Trophoblast cell (in vitro differentiated cells and primary cell): ENCODE measurements around the gene ADARB2.

Source experiments
- DNase-seq, 2 donors: peaks; one replicate each; pipeline ENCODE4 v3.0.0-alpha.2; 2016
- H2AFZ ChIP-seq: 2 replicates; pipeline ENCODE4 v1.6.1; 2013; ENCODE audit warnings: low read length, moderate library complexity, mild to moderate bottlenecking; ENCODE audit not compliant: insufficient read depth, poor library complexity
- H2AK5ac ChIP-seq: 2 replicates; pipeline ENCODE4 v1.6.1; 2013; ENCODE audit warnings: mild to moderate bottlenecking, low read length
- H2BK120ac ChIP-seq: 2 replicates; pipeline ENCODE4 v1.6.1; 2013; ENCODE audit warnings: low read length, mild to moderate bottlenecking, moderate library complexity; ENCODE audit not compliant: insufficient read depth, poor library complexity
- H2BK12ac ChIP-seq: 2 replicates; pipeline ENCODE4 v1.6.1; 2013; ENCODE audit warnings: mild to moderate bottlenecking, low read length, moderate library complexity
- H2BK5ac ChIP-seq: 2 replicates; pipeline ENCODE4 v1.6.1; 2013; ENCODE audit warnings: low read length, low read depth, moderate library complexity, mild to moderate bottlenecking; ENCODE audit not compliant: poor library complexity
- H3K14ac ChIP-seq: 2 replicates; pipeline ENCODE4 v1.6.1; 2013; ENCODE audit warnings: mild to moderate bottlenecking, low read length
- H3K18ac ChIP-seq: 2 replicates; pipeline ENCODE4 v1.6.1; 2013; ENCODE audit warnings: mild to moderate bottlenecking, low read length
- H3K23ac ChIP-seq: 2 replicates; pipeline ENCODE4 v1.6.1; 2013; ENCODE audit warnings: low read length
- H3K27ac ChIP-seq: 2 replicates; pipeline ENCODE4 v1.5.1; 2013; ENCODE audit warnings: low read depth, mild to moderate bottlenecking, inconsistent platforms, low read length, moderate library complexity
- H3K27me3 ChIP-seq: 2 replicates; pipeline ENCODE4 v1.6.1; 2013; ENCODE audit warnings: inconsistent platforms, mild to moderate bottlenecking, low read length, moderate library complexity; ENCODE audit not compliant: insufficient read depth
- H3K36me3 ChIP-seq, 2 experiments: 1 replicate in 1 of 2; 2 replicates in 1 of 2; pipeline ENCODE4 v1.6.1; 2013; ENCODE audit warnings: low read length in 2 of 2, mild to moderate bottlenecking in 2 of 2, moderate library complexity in 1 of 2; ENCODE audit not compliant: insufficient read depth in 2 of 2, control insufficient read depth in 1 of 2
- H3K4ac ChIP-seq: 2 replicates; pipeline ENCODE4 v1.6.1; 2013; ENCODE audit warnings: low read depth, mild to moderate bottlenecking, low read length, moderate library complexity
- H3K4me1 ChIP-seq, 2 experiments: 1 replicate in 1 of 2; 2 replicates in 1 of 2; pipeline ENCODE4 v1.6.1; 2013; ENCODE audit warnings: low read length in 2 of 2, mild to moderate bottlenecking in 2 of 2, moderate library complexity in 1 of 2; ENCODE audit not compliant: insufficient read depth in 2 of 2, control insufficient read depth in 1 of 2
- H3K4me2 ChIP-seq: 2 replicates; pipeline ENCODE4 v1.6.1; 2013; ENCODE audit warnings: inconsistent platforms, mild to moderate bottlenecking, low read length, moderate library complexity
- H3K4me3 ChIP-seq: 2 replicates; pipeline ENCODE4 v1.5.1; 2013; ENCODE audit warnings: mild to moderate bottlenecking, low read depth, low read length, inconsistent platforms
- H3K79me1 ChIP-seq: one replicate; pipeline ENCODE4 v1.6.1; 2013; ENCODE audit warnings: low read length
- H3K79me2 ChIP-seq: 2 replicates; pipeline ENCODE4 v1.6.1; 2013; ENCODE audit warnings: low read length, mild to moderate bottlenecking; ENCODE audit not compliant: control insufficient read depth, insufficient read depth, poor library complexity
- H3K9ac ChIP-seq: 2 replicates; pipeline ENCODE4 v1.6.1; 2013; ENCODE audit warnings: mild to moderate bottlenecking, low read length
- H3K9me3 ChIP-seq: 2 replicates; pipeline ENCODE4 v1.6.1; 2013; ENCODE audit warnings: low read depth, mild to moderate bottlenecking, control low read depth, inconsistent platforms, low read length; ENCODE audit not compliant: insufficient read depth
- H4K12ac ChIP-seq: 2 replicates; pipeline ENCODE4 v1.6.1; 2013; ENCODE audit warnings: low read depth, mild to moderate bottlenecking, low read length, moderate library complexity
- H4K8ac ChIP-seq: 2 replicates; pipeline ENCODE4 v1.6.1; 2013; ENCODE audit warnings: low read depth, mild to moderate bottlenecking, low read length, moderate library complexity
- H4K91ac ChIP-seq: one replicate; pipeline ENCODE4 v1.6.1; 2013; ENCODE audit warnings: low read depth, mild to moderate bottlenecking, low read length, moderate library complexity
- WGBS: extraction: QIAGEN DNeasy Blood & Tissue Kit; methylation state at CpG from one replicate; pipeline ENCODE4 v1.1.7; 2013; ENCODE audit warnings: missing lambda C conversion rate; ENCODE audit not compliant: insufficient read length, insufficient coverage; ENCODE audit errors: extremely low coverage; 5-methylcytosine and 5-hydroxymethylcytosine counted together

Gene ADARB2

GRCh38 chr10:1409392-1409791, 327.9 kb downstream of the ADARB2 start:
- no peak overlapping the region for H3K27ac ChIP-seq
- H2BK120ac ChIP-seq, result no peak overlapping the region

DNA sequence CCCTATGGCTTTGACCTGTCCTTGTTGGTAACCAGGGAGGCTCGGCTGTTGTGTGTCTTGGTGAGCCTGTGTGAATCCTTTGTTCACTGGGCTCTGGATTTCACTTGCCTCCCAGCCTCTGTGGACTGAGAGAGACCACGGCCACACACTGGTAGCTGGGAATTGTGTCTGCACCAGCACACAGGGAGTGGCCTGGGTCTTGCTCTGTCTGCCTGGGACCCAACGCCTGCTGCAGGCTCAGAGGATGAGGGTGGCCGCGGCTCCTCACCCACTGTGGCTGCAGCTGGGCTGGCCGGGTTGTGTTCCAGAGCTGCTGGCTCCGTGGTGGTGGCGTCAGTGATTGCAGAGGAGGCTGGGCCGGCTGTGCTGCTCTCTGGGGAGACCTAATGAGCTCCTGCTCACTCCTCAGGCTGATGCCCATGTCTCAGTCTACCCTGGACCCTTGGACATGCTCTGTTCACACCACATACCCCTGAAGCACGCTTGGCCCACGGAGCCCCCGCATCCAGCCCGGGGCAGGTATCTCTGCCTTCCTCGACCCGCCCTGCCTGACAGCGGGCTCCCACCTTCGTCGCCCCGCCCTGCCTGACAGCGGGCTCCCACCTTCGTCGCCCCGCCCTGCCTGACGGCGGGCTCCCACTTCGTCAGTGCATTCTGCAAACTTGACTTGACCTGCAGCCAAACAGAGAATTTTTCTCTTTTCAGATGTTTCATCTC, 328.5 kb downstream of the ADARB2 start:
- Histone ChIP-seq H3K79me1 (no peaks in the 10 kb centered on the region), H3K4me2 (no peak overlapping the region), H4K8ac (no peak overlapping the region), H2BK120ac (no peak overlapping the region), H4K12ac (no peak overlapping the region), H2AK5ac (no peak overlapping the region), H3K9ac (no peak overlapping the region), H2BK5ac (no peak overlapping the region), H3K36me3 (no peaks in the 10 kb centered on the region), H3K4me3 (no peak overlapping the region), H3K4me1 (no peaks in the 10 kb centered on the region), H3K27ac (no peak overlapping the region), H3K18ac (no peak overlapping the region), H2AFZ (no peak overlapping the region), H4K91ac (no peak overlapping the region), H3K23ac (no peak overlapping the region), H3K9me3 (peaks cover 7% of the 10 kb centered on the region), H3K14ac (no peak overlapping the region), H3K4ac (no peak overlapping the region), H3K27me3 (no peaks in the 10 kb centered on the region), H3K79me2 (no peaks in the 10 kb centered on the region), H2BK12ac (no peak overlapping the region)
- no peak for DNase-seq
- no CpG with 5 or more reads among the region's 26 CpGs for WGBS

More at GRCh38 chr10:1409392-1409791, 327.9 kb downstream of the ADARB2 start:
- no peak overlapping the region for H2AK5ac ChIP-seq
- H3K14ac ChIP-seq, result no peak overlapping the region
- no peak overlapping the region for H3K18ac ChIP-seq
- H3K4me1 ChIP-seq, result no peaks in the 10 kb centered on the region
- H3K23ac ChIP-seq, result no peak overlapping the region
- H2BK5ac ChIP-seq, result no peak overlapping the region
- H3K79me2 ChIP-seq, result no peaks in the 10 kb centered on the region
- no peak for DNase-seq
- H2BK12ac ChIP-seq, result no peak overlapping the region
- no peak overlapping the region for H3K9ac ChIP-seq
- WGBS, result no CpG with 5 or more reads among the region's 16 CpGs
- no peak overlapping the region for H3K4ac ChIP-seq
- H3K79me1 ChIP-seq, result no peaks in the 10 kb centered on the region
- H4K91ac ChIP-seq, result no peak overlapping the region
- no peaks in the 10 kb centered on the region for H3K27me3 ChIP-seq
- H3K36me3 ChIP-seq, result no peaks in the 10 kb centered on the region
- H3K4me3 ChIP-seq, result no peak overlapping the region
- H4K8ac ChIP-seq, result no peak overlapping the region
- H4K12ac ChIP-seq, result no peak overlapping the region
- H3K4me2 ChIP-seq, result no peak overlapping the region
- H3K9me3 ChIP-seq, result peaks cover 7% of the 10 kb centered on the region
- no peak overlapping the region for H2AFZ ChIP-seq

DNA sequence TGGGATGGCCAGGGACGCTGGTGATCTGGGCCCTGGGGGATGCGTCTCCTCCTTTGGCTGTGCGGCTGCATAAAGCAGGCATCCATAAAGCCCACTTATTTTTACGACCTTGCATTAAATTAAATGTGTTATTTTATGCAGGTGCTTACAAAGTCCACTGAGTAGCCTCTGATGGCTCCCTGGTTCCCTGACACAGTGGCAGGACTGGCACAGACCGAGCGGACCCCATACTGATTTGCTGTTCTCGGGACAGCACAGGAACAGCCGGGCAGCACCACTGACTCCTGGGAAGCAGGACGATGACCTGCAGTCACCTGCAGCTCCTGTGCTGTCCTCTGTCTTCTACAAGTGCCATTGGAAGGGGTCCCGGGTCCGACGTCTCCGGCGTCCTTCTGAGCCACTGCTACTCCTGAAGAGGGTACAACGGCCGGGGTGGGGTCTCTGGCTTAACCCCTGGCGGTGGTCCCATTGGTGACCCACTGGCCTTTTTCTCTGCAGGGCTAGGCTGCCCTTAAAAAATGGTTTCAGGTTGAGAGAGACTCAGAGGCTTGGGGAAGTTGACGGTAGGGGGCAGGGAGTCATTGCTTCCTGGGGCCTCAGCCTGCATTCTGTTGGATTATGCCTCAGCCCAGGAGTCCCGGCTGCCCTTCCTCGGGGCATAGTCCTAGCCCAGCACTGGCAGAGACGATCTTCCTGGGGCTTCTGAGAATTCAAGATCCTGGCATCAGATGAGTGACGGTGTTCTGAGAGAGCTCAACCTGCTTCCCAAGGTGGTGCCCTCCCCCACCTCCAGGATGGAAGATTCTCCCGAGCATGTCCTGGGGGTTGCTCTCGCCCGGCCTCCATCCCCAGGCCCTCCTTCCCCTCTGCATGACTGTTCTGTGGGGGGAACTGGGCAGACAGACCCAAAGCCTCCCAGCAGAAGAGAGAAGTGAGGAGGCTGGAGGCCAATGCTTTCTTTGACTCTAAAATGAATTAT, 330.1 kb downstream of the ADARB2 start:
- no peak overlapping the region for H3K23ac ChIP-seq
- no peaks in the 10 kb centered on the region for H3K79me1 ChIP-seq
- no peaks in the 10 kb centered on the region for H3K27me3 ChIP-seq
- H3K9me3 ChIP-seq, result peaks cover 5% of the 10 kb centered on the region
- H3K14ac ChIP-seq, result no peak overlapping the region
- H2AK5ac ChIP-seq, result no peak overlapping the region
- H3K36me3 ChIP-seq, result no peaks in the 10 kb centered on the region
- H2AFZ ChIP-seq, result no peak overlapping the region
- WGBS, result no CpG with 5 or more reads among the region's 25 CpGs
- H3K18ac ChIP-seq, result no peak overlapping the region
- H4K12ac ChIP-seq, result no peak overlapping the region
- no peak overlapping the region for H4K8ac ChIP-seq
- peaks cover 4 to 5% of the 10 kb centered on the region in 2 experiments for H3K4me1 ChIP-seq
- no peak overlapping the region for H3K4me2 ChIP-seq
- no peak overlapping the region for H3K4ac ChIP-seq
- H2BK12ac ChIP-seq, result no peak overlapping the region
- DNase-seq, result no peak
- H3K79me2 ChIP-seq, result no peaks in the 10 kb centered on the region
- H3K9ac ChIP-seq, result no peak overlapping the region
- no peak overlapping the region for H2BK120ac ChIP-seq
- H4K91ac ChIP-seq, result no peak overlapping the region
- H3K4me3 ChIP-seq, result no peak overlapping the region
- no peak overlapping the region for H2BK5ac ChIP-seq
- H3K27ac ChIP-seq, result no peak overlapping the region

DNA sequence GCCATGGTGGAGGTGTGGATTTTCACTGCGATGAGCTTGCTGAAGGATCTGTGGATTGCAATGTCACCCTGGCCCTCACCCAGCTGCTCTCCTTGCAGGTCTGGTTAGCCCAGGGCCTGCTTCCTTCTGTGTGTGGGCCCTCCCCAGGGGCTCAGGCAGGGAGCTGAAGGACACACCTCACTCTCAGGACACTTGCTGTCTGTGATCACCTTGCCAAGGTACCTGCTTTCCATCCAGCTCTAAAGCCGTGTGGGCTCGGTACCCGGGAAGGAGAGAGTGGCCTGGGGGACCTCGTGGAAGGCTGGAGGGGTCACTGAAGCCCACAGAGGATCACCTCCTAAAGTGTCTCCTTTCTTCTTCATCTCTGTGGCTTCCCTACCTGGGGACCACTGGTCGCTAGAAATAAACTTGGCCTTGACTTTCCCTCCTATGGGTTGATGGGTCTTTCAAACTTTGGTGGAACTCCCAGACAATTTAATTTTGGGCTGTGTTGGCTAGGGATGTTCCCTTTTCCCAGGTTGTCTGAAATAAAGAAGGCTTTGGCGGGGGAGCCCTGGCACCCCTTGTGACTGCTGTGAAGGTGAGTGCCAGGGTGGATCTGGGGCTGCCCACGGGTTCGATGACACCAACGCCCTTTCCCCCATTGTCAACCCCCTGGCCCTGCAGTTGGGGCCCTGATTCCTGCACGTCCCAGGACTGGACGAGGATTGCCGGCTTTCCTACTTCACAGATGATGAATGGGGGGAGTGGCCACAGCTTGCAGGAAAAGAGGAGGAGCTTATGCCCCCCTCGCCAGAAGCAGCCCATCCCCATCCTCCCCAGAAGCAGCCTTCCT, 331.0 kb downstream of the ADARB2 start:
- H4K91ac ChIP-seq, result no peak overlapping the region
- no peak overlapping the region for H3K18ac ChIP-seq
- H2BK120ac ChIP-seq, result no peak overlapping the region
- H3K4me1 ChIP-seq, result peaks cover 6 to 9% of the 10 kb centered on the region in 2 experiments
- H2AFZ ChIP-seq, result no peak overlapping the region
- no peaks in the 10 kb centered on the region for H3K79me1 ChIP-seq
- peaks cover 3% of the 10 kb centered on the region for H3K9me3 ChIP-seq
- H4K8ac ChIP-seq, result no peak overlapping the region
- H3K4me3 ChIP-seq, result no peak overlapping the region
- H2AK5ac ChIP-seq, result no peak overlapping the region
- no peak overlapping the region for H3K23ac ChIP-seq
- H3K14ac ChIP-seq, result no peak overlapping the region
- H3K79me2 ChIP-seq, result no peaks in the 10 kb centered on the region
- H3K27ac ChIP-seq, result no peak overlapping the region
- no peak overlapping the region for H3K4ac ChIP-seq
- H2BK12ac ChIP-seq, result no peak overlapping the region
- no peak overlapping the region for H4K12ac ChIP-seq
- no peak overlapping the region for H3K4me2 ChIP-seq
- no peak overlapping the region for H3K9ac ChIP-seq
- no peak for DNase-seq
- no CpG with 5 or more reads among the region's 14 CpGs for WGBS
- H3K27me3 ChIP-seq, result no peaks in the 10 kb centered on the region
- no peaks in the 10 kb centered on the region for H3K36me3 ChIP-seq
- no peak overlapping the region for H2BK5ac ChIP-seq
